Keratinocyte (primary cell): ENCODE data around the gene BCL2L11. TPM values are rescaled to one million over a fixed set of nuclear protein-coding genes. Genes with fewer than 3 reads are reported as not detected.

Source experiments
- DNase-seq: peaks from one replicate; pipeline ENCODE4 v3.0.0-alpha.2; 2011; ENCODE audit warnings: low read depth, missing footprints, low spot score
- FAIRE-seq: peaks from 2 replicates; lab custom pipeline; 2011; peaks lifted over from hg19 to GRCh38; lab: Jason Lieb, UNC
- H2AFZ ChIP-seq: 2 replicates; pipeline ENCODE4 v1.6.0; 2012; ENCODE audit warnings: low read length, control low read depth, inconsistent platforms; ENCODE audit not compliant: control insufficient read depth
- H3K27ac ChIP-seq: 2 replicates; pipeline ENCODE4 v1.5.1; 2011; ENCODE audit warnings: low read length; ENCODE audit not compliant: control insufficient read depth, insufficient read depth
- H3K27me3 ChIP-seq: 3 replicates; pipeline ENCODE4 v1.6.0; 2011; ENCODE audit warnings: low read length; ENCODE audit not compliant: control insufficient read depth, insufficient read depth; ENCODE audit errors: extremely low read depth
- H3K36me3 ChIP-seq, 2 experiments: 2 replicates in 1 of 2; 3 replicates in 1 of 2; pipeline ENCODE4 v1.5.1; 2011; ENCODE audit warnings: low read length in 2 of 2, mild to moderate bottlenecking in 1 of 2; ENCODE audit not compliant: control insufficient read depth in 2 of 2, insufficient read depth in 2 of 2; ENCODE audit errors: extremely low read depth in 1 of 2
- H3K4me1 ChIP-seq: 3 replicates; pipeline ENCODE4 v1.5.1; 2011; ENCODE audit warnings: low read length; ENCODE audit not compliant: control insufficient read depth, insufficient read depth; ENCODE audit errors: extremely low read depth
- H3K4me2 ChIP-seq: 3 replicates; pipeline ENCODE4 v1.6.0; 2011; ENCODE audit warnings: low read depth, low read length; ENCODE audit not compliant: control insufficient read depth, insufficient read depth; ENCODE audit errors: extremely low read depth
- H3K4me3 ChIP-seq, 3 experiments: fragments of 200-600 bp in 1 of 3; sonication (generic) in 1 of 3; 2 replicates in 2 of 3; 3 replicates in 1 of 3; pipeline ENCODE4 v1.5.1; 2011 to 2016; ENCODE audit warnings: low read length in 3 of 3, mild to moderate bottlenecking in 3 of 3, control low read depth in 2 of 3, inconsistent platforms in 1 of 3, low read depth in 1 of 3, mixed read lengths in 1 of 3, mixed run types in 1 of 3, moderate library complexity in 1 of 3; ENCODE audit not compliant: control insufficient read depth in 2 of 3, insufficient read depth in 2 of 3; ENCODE audit errors: extremely low read depth in 1 of 3
- H3K79me2 ChIP-seq: 2 replicates; pipeline ENCODE4 v1.6.0; 2012; ENCODE audit warnings: low read length; ENCODE audit not compliant: control insufficient read depth, insufficient read depth
- H3K9ac ChIP-seq: 3 replicates; pipeline ENCODE4 v1.6.0; 2011; ENCODE audit warnings: low read length; ENCODE audit not compliant: control insufficient read depth, insufficient read depth; ENCODE audit errors: extremely low read depth
- H3K9me1 ChIP-seq: 3 replicates; pipeline ENCODE4 v1.6.0; 2011; ENCODE audit warnings: low read length; ENCODE audit not compliant: control insufficient read depth, insufficient read depth; ENCODE audit errors: extremely low read depth
- H3K9me3 ChIP-seq: 2 replicates; pipeline ENCODE4 v1.5.1; 2012; ENCODE audit warnings: low read depth, low read length; ENCODE audit not compliant: control insufficient read depth
- H4K20me1 ChIP-seq: 3 replicates; pipeline ENCODE4 v1.6.0; 2011; ENCODE audit warnings: low read length; ENCODE audit not compliant: control insufficient read depth, insufficient read depth; ENCODE audit errors: extremely low read depth
- CTCF ChIP-seq, 3 experiments: IDR thresholded peaks in 1 of 3; conservative IDR thresholded peaks in 1 of 3; optimal IDR thresholded peaks in 1 of 3; 2 replicates in 2 of 3; 3 replicates in 1 of 3; pipeline versions ENCODE3 to v1.5.1; 2011; ENCODE audit warnings: low read length in 3 of 3, mild to moderate bottlenecking in 3 of 3, moderate library complexity in 2 of 3, control low read depth in 1 of 3, inconsistent platforms in 1 of 3; ENCODE audit not compliant: insufficient read depth in 2 of 3; ENCODE audit errors: extremely low read depth in 1 of 3
- EZH2 ChIP-seq: IDR thresholded peaks from one replicate; pipeline ENCODE4 v1.6.1; 2012; ENCODE audit warnings: inconsistent platforms, mild to moderate bottlenecking, low read length, moderate library complexity
- dilution Hi-C: fragments of 300-500 bp; cut with MboI; formaldehyde crosslinking; loops from one replicate; pipeline ENCODE4 v1.7.0; 2020; ENCODE audit warnings: low sequenced_read_pairs; ENCODE audit not compliant: extremely low pct_ligation_motif_present
- polyA plus RNA-seq, 5 experiments: library from polyadenylated mRNA; depleted of rRNA in 3 of 5; stranded (reverse) in 3 of 5; stranded (forward) in 1 of 5; unstranded in 1 of 5; fragments of >200 nt; gene quantifications; 1 replicate in 1 of 5; 2 replicates in 3 of 5; 3 replicates in 1 of 5; pipeline versions ENCODE4 v1.2.1 to v1.2.3, GENCODE V29; 2011 to 2012; ENCODE audit warnings: missing spikeins in 2 of 5, low read depth in 1 of 5, low replicate concordance in 1 of 5

BCL2L11 gene
- polyA plus RNA-seq, 1 donor (not counting 4 experiments of a cell fraction or from before 2014, with no cell fraction given) = 1.9 TPM

GRCh38 chr2:111142101-111142500 lies 21.4 kb downstream of the BCL2L11 start:
- H3K36me3 ChIP-seq = peaks cover 0 to 2% of the 10 kb centered on the region in 2 experiments
- H3K9me3 ChIP-seq = no peaks in the 10 kb centered on the region
- dilution Hi-C loops = no loop called here
- no peak for DNase-seq
- H3K79me2 ChIP-seq = no peaks in the 10 kb centered on the region
- no peak overlapping the region for H2AFZ ChIP-seq
- no peak for FAIRE-seq
- H3K4me3 ChIP-seq = no peak overlapping the region
- H3K9me1 ChIP-seq = no peaks in the 10 kb centered on the region
- no peak overlapping the region for H3K4me2 ChIP-seq
- TF ChIP-seq CTCF (optimal IDR thresholded peaks at IDR 0.05 in 1 of 3, IDR thresholded peaks at IDR 0.05 in 1 of 3, conservative IDR thresholded peaks at IDR 0.05 in 1 of 3; ENCODE audit: extremely low read depth in 1 of 3, insufficient read depth in 2 of 3, low read length in 3 of 3) (no peak), EZH2 (no peak)
- no peaks in the 10 kb centered on the region for H3K27me3 ChIP-seq
- H3K4me1 ChIP-seq = peaks cover 7% of the 10 kb centered on the region
- H3K27ac ChIP-seq = no peak overlapping the region
- no peak overlapping the region for H3K9ac ChIP-seq
- H4K20me1 ChIP-seq = no peaks in the 10 kb centered on the region

DNA sequence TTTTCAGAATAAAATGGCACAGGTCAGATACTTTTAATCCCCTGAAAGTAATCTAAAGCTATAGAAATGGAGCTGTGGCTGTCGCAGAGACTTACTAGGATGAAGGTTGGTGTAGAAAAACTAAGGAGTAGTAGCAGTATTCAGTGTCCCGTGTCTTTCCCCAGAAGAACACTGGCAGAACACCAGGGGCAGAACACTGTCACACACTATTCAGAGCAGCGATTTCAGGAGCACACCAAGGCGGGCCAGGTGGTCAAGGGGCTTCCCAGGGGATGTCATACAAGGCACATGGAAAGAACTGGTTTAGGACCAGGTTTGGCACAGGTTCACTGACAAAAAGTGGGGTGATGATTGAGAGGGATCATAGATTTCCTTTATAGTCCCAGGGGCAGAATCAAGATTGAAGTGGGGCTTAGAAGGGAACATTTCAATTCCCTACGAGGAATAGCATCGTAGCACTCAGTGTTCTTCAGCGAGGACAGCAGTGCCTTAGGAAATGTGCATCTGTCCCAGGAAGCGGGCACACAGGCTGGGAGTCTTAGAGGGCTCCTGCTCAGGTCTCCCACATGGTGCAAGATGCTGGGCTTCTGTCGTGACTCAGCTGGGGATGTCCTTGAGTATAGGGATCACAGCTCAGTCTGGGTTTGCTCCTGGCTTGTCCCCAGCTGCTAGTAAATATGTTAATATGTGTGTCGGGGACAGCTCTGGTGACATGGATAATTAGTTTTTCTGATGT lies 22.6 kb downstream of the BCL2L11 start:
- H2AFZ ChIP-seq = no peak overlapping the region
- H3K36me3 ChIP-seq = no peaks in the 10 kb centered on the region
- no peak overlapping the region for H3K4me3 ChIP-seq
- no peak overlapping the region for H3K9ac ChIP-seq
- no peaks in the 10 kb centered on the region for H3K27me3 ChIP-seq
- H3K9me3 ChIP-seq = no peaks in the 10 kb centered on the region
- no peak overlapping the region for H3K27ac ChIP-seq
- H4K20me1 ChIP-seq = no peaks in the 10 kb centered on the region
- dilution Hi-C loops = no loop called here
- no peak for FAIRE-seq
- no peak overlapping the region for H3K4me2 ChIP-seq
- no peak for TF ChIP-seq EZH2
- TF ChIP-seq CTCF (optimal IDR thresholded peaks at IDR 0.05 in 1 of 3, IDR thresholded peaks at IDR 0.05 in 1 of 3, conservative IDR thresholded peaks at IDR 0.05 in 1 of 3; ENCODE audit: extremely low read depth in 1 of 3, insufficient read depth in 2 of 3, low read length in 3 of 3) = no peak
- peaks cover 7% of the 10 kb centered on the region for H3K4me1 ChIP-seq
- no peak for DNase-seq
- no peaks in the 10 kb centered on the region for H3K9me1 ChIP-seq
- H3K79me2 ChIP-seq = no peaks in the 10 kb centered on the region
